GM19099 (cell line): ENCODE data around the gene PGD.

Experiments
- POLR2A ChIP-seq: IDR thresholded peaks from 3 replicates; pipeline ENCODE4 v1.6.1; 2011; ENCODE audit warnings: low read depth; ENCODE audit not compliant: insufficient read length; ENCODE audit errors: extremely low read depth

The PGD gene

DNA sequence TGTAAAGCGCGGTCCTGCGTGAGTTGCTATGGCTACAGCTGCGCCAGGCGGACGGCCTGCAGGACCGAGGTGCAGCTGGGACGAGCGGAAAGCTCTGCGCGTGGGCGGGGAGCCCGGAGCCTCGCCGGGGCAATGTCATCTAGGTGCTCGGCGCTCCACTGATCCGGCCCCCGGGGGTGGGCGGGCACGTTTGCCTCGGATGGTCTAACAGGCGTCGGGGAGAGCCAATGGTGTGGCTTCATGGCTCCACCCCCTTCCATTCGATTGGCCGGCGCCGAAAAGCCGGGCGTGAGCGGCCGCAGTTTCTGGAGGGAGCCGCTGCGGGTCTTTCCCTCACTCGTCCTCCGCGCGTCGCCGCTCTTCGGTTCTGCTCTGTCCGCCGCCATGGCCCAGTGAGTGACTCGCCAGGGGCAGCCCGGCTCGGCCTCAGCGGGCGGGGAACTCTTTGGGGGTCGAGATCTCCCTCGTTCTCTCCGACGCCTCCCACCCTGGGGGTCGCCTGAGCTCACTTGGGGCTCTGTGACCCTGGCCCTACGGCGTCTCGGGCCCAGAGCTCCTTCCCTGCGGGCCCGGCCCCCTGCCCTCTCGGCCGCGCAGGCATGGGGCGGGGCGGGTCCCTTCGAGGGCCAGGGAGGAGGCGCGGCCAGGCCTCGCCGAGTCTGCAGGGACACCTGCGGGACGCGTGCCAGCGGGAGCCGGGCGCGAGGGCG is at the start of gene PGD:
TSS of gene PGD (plus strand) at position 331 of the 710 bp plus-strand sequence. CDS start at position 385, 54 bp downstream.
- peak; percentile 84 for TF ChIP-seq POLR2A

DNA sequence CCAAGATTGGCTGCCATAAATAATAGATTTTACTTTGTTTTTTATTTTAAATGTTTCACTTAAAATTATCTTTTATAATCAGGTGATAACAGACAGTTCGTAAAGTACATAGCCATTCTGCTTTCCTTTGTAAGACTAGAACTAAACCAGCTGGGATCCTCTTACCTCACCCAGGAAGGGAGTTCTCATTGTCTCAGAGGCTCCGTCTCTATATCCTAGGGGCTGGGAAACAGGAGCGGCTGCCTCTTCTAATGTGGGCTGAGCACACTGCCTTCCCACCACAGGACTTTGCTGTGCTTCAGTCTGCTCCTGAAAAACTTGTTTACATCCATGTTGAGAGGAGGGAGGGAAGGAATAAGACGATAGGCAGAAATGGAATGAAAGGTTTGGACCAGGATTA is 45.6 kb upstream of the PGD start:
- TF ChIP-seq POLR2A = no peak

DNA sequence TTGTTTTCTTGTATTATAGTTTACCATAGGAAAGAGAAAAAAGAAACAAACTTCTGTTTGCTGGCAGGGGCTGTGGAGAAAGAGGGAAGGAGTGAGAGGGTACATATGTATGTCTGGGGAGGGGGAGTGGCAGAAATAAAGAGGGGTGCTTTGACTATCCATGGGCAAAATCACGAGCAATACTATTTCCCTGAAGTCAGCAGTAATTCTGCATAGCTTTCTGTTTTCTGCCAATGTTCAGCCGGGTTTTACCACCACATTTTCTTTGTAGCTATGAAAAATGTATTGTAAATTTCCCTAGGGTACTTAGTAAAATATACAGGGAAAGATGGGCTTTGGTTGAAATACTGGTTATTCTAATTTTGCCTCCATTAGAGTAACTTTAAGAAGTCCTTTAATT is 45.2 kb upstream of the PGD start:
- TF ChIP-seq POLR2A = no peak

DNA sequence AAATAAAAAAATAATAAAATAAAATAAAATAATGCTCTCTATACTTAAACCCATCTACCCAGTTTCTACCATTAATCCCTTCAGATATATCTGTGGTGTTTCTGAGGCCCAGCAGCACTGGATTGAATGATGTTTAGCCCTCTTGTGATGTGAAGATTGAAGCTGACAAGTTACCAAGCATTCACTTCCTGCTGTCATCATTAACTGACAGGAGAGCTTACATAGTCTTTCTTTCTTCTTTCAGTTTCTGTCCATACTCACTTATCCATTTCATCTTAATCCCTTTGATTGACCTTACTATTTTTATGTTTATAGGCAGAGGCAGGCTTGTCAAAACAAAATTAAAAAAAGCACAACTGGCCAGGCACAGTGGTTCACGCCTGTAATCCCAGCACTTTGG is 38.8 kb upstream of the PGD start:
- TF ChIP-seq POLR2A = no peak

DNA sequence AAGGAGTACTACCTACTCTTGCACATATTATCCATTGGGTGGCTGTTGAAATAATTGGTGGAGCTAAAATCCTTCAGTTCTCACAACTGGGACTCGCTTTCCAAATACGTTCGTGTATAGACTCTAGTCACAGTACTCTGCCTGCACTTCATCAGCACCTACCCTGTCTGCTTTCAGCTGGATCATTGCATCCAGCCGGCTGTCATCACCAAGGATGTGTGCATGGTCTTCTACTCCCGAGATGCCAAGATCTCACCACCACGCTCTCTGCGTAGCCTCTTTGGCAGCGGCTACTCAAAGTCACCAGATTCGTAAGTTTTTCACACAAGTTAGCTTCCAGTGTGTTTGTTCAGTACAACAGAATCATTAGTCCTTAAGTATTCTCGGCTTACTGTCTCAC is 37.3 kb upstream of the PGD start:
- TF ChIP-seq POLR2A = no peak

DNA sequence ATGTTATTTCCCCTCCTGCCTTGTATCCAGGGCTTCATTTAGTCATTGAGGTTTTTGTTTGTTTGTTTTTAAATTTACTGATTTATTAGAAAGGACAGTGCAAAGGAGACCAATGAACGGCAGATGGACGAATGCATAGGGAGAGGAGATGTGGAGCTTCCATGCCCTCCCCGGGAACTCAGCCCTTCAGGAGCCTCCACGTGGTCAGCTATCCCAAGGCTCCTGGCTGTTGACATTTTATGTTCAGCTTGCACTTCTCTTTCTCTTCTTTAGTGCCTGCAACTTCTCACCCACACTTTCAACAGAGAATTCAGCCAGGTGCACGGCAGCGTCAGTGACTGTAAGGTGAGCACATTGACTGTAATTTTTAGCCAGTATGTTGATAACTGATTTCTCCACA is 30.7 kb upstream of the PGD start:
- no peak for TF ChIP-seq POLR2A

DNA sequence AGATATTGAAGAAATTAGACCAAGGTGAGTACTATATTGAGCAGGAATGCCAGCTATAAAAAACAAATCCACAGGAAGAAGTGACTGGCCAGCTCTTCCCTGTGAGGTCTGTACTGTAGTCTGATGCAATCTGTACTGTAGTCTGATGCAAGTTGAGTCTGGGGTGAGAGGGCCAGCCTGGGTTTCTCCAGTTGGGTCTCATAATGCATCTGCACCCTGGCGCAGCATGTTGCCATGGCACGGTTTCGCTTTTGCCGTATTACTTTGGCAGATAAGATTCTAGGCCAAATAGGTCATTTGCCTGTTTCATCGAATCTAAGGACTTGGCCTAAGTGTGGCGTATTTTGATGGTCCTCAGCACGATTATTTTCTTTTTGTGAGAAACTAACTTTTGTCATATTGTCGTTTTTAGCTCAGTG is 24.4 kb upstream of the PGD start:
- TF ChIP-seq POLR2A = no peak

DNA sequence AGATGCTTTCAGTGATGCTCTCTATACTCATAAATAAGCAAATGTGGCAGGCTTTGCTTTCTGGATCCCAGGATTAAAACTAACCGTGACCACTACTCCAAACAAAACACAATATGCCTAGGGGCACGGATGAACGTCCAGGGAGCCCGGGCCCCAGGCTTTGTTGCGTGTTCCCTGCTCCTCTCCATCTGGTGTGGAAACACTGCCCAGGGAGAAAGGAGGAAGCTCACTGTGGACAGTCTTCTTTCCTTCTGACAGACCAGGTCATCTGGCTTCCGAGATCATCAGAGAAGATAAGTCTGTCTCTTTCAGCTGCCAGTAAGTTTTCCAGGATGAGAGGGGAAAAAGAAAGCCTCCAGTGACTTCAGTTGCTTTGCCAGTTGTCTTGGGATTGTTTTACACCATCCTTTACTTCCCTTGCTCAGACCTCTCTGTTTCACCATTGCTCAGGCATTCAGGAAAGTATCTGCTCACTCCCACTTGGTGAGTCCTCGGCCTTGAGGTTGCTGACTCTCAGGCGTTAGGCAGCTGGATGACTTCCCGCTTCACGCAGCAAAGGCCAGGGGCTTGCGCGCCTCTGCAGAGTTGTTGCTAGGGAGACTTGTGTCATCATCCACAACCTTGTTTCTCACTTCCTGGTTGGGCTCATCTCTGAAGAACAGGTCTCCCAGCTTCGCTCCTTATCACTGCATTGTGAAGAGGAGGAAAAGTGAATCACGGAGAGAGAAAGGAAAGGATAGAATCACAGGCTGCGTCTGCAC is 20.6 kb upstream of the PGD start:
- no peak for TF ChIP-seq POLR2A

DNA sequence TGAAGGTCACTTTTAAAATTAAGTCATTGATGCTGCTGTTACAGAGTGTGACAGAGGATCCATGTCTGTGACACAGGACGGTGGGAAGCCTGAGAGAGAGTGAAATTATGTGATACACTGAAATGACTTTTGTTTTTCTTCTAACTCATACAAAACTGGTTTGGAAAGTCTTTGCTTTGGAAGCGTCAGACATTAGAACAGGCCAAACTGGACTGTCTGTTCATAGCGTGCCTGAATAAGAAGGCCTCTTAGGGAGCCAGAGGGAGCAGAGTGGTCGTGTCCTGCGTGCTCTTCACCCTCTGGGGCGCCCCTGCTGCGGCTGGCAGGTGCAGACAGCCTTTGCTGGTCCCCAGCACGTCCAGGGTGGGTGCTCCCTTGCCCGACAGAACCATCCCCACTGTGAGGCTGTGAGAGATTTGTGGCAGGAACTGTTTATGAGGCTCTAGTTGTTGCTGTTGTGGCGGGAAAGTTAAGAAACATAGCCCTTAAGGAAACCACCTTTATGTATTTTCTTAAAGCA is 19.7 kb upstream of the PGD start:
- TF ChIP-seq POLR2A = no peak

DNA sequence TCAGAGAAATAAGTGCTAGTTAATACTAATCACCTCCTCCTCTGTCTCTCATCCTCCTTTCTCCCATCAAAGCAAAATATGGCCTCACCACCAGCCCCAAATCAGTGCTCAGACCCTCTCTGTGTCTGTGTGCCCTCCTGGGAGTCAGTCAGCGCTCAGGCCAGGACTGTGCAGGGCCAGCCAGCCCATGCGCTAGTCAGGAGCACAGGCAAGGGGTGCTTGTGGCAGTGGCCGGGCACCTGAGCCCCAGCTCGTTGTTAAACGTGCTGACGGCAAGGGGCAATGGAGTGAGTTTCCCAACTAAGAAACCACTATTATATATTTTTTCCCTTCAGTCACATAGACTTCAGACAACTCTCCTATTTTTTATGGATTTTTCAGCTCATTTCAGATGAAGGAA is 19.2 kb upstream of the PGD start:
- TF ChIP-seq POLR2A = no peak

DNA sequence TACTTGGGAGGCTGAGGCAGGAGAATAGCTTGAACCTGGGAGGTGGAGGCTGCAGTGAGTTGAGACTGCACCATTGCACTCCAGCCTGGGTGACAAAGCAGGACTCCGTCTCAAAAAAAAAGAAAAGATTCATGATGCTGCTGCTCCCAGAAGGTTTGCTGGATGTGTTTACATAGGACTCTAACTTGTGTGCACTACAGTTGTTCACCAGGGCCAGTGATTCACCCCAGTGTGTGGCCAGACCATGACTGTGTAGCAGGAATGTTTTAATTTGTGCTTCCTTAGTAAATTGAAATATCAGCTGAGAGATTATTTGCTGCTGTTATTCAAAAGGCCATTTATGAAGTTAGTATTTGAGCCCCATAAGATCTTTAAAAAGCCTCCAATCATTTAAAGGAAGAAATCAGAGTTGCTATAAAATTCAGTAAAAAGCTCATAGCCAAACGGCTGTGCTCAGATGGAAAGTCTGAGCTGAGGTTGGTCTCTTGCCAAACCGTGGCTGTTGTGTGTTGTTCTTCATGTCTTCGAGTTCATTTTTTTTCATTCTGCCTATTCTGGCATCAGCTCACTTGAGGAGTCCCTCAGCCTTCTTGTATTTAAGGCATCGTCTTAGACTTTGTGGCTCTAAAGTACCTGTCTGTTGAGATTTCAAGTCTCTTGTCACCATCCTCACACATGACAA is 18.1 kb upstream of the PGD start:
- TF ChIP-seq POLR2A = no peak

DNA sequence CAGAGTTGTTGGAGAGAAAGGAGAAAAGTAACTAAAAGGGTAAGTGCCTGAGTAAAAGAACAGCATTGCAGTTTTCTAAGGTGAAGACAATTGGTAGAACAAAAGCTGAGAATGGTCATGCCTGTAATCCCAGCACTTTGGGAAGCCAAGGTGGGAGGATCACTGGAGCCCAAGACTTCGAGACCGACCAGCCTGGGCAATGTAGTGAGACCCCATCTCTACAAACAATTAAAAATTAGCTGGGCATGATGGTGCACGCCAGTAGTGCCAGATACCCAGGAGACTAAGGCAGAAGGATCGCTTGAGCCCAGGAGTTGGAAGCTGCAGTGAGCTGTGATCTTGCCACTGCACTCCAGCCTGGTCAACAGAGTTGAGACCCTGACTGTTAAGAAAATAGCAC is 15.2 kb upstream of the PGD start:
- no peak for TF ChIP-seq POLR2A

DNA sequence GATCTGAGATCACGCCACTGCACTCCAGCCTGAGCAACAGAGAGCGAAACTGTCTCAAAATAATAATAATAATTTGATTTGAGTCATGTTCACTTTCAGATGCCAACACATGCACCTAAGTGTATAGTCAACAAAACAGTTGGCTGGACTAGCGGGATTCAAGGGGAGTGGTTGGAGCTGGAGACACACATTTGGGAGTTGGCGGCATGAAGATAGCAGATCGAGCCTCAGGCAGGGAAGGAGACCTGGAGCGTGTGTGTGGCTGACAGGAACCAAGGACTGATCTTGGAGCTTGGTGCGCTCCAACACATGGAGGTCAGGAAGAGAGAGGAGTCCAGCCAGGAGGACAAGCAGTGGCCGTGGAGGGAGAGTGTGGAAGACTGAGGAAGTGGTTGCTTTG is 14.6 kb upstream of the PGD start:
- TF ChIP-seq POLR2A = no peak

DNA sequence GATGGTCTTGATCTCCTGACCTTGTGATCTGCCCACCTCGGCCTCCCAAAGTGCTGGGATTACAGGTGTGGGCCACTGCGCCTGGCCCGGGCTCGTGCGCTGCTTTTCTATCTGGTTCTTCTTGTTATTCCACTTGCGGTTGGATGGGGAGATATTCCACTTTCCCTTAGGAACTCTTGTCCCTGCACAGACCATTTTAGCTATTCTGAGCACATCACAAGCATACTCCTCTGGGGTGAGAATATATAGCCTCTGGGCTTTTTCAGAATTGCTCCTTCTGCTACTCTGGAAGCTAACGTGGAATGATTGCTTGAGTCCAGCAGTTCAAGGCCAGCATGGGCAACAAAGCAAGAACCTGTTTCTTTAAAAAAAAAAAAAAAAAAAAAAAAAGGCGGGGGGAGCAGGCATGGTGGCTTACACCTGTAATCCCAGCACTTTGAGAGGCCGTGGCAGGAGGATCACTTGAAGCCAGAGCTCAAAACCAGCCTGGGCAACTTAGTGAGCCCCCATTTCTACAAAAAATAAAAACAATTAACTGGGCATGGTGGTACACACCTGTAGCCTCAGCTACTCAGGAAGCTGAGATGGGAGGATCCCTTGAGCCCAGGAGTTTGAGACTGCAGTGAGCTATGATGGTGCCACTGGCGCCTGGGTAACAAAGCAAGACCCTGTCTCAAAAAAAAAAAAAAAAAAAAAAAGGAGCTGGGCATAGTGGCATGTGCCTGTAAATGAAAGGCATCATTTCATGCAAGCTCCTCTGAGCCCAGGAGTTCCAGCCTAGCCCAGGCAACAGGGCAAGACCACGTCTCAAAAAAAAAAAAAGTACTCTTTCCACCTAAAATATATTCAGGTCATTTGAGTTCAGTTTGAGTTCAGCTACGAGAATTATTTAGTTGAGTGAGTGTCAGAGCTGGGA is 11.8 kb upstream of the PGD start:
- no peak for TF ChIP-seq POLR2A
